ENCODE data around the gene TNNI3K.

DNA sequence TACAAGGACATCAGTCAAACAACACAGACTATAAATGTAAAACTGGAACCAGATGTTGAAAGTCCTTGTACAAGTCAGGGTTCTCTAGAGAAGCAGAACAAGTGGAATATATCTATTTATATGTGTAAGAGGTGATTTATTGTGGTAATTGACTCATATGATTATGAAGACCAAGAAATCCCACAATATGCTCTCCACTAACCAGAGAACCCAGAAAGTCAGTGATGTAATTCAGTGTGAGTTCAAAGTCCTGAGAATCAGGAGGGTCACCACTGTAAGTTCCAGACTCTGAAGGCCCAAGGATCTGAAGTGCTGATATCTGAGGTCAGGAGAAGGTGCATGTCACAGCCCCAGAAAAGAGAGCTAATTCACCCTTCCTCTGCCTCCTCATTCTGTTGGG is 220.2 kb downstream of the TNNI3K start:
- TF ChIP-seq POLR2AphosphoS5 (IDR thresholded peaks at IDR 0.05; ENCODE audit: low read depth, low read length) (no peak), EZH2 (IDR thresholded peaks at IDR 0.05) (no peak), ELF1 (IDR thresholded peaks at IDR 0.05; ENCODE audit: borderline replicate concordance, low read depth) (no peak), EGR1 (IDR thresholded peaks at IDR 0.05; ENCODE audit: low read depth) (no peak), JUND (IDR thresholded peaks at IDR 0.05) (no peak), POLR2A (IDR thresholded peaks at IDR 0.05; ENCODE audit: borderline replicate concordance, extremely low read depth, insufficient read depth, insufficient read length) (no peak)
- TF ChIP-seq, protein P1, sequence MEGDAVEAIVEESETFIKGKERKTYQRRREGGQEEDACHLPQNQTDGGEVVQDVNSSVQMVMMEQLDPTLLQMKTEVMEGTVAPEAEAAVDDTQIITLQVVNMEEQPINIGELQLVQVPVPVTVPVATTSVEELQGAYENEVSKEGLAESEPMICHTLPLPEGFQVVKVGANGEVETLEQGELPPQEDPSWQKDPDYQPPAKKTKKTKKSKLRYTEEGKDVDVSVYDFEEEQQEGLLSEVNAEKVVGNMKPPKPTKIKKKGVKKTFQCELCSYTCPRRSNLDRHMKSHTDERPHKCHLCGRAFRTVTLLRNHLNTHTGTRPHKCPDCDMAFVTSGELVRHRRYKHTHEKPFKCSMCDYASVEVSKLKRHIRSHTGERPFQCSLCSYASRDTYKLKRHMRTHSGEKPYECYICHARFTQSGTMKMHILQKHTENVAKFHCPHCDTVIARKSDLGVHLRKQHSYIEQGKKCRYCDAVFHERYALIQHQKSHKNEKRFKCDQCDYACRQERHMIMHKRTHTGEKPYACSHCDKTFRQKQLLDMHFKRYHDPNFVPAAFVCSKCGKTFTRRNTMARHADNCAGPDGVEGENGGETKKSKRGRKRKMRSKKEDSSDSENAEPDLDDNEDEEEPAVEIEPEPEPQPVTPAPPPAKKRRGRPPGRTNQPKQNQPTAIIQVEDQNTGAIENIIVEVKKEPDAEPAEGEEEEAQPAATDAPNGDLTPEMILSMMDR (IDR thresholded peaks at IDR 0.05 in 2 of 3, conservative IDR thresholded peaks at IDR 0.05 in 1 of 3; ENCODE audit: borderline replicate concordance in 1 of 3, insufficient read depth in 1 of 3, low read depth in 2 of 3, low read length in 2 of 3), result no peak
- TF ChIP-seq, protein P2, sequence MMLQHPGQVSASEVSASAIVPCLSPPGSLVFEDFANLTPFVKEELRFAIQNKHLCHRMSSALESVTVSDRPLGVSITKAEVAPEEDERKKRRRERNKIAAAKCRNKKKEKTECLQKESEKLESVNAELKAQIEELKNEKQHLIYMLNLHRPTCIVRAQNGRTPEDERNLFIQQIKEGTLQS (IDR thresholded peaks at IDR 0.05), result no peak
